Rectal smooth muscle tissue (tissue), 1 donor: ENCODE results near the gene RIN3.

Experiments
- H3K27ac ChIP-seq: one replicate; pipeline ENCODE4 v1.7.0; 2013; ENCODE audit warnings: low read depth, low read length, inconsistent platforms
- H3K27me3 ChIP-seq: one replicate; pipeline ENCODE4 v1.7.0; 2013; ENCODE audit warnings: low read length; ENCODE audit not compliant: control insufficient read depth, insufficient read depth
- H3K36me3 ChIP-seq: one replicate; pipeline ENCODE4 v1.7.0; 2013; ENCODE audit warnings: low read length; ENCODE audit not compliant: control insufficient read depth, insufficient read depth
- H3K4me1 ChIP-seq: one replicate; pipeline ENCODE4 v1.7.0; 2013; ENCODE audit warnings: low read length; ENCODE audit not compliant: control insufficient read depth, insufficient read depth
- H3K4me3 ChIP-seq: one replicate; pipeline ENCODE4 v1.7.0; 2013; ENCODE audit warnings: low read length
- H3K9ac ChIP-seq: one replicate; pipeline ENCODE4 v1.7.0; 2013; ENCODE audit warnings: low read length

Gene RIN3

DNA sequence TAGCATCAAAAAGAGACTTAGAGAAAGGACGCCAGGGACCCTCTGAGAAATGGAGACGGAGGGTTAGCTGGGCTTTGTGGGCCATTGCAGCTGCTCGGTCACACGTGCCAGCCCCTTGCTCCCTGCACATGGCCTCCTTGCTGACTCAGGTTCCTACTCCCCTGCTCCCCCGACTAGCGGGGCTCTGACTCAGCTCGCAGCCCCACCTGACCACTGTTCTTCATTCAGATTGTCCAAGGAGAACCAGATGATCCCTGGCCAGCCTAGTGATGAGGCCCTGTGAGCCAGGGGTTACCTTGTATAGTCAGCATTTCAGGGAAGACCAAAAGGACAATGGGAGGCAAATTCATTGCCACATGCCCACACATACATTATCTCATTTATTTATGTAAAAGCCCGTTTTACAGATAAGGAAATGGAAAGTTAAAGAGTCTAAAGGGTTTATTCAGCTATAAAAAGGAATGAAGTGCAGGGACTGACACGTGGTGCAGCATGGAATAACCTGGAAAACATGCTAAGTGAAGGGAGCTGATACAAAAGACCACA lies 131.5 kb downstream of the RIN3 start:
- Histone ChIP-seq H3K9ac (no peak overlapping the region), H3K27ac (peak overlapping the region; percentile 100), H3K4me3 (no peak overlapping the region), H3K27me3 (no peaks in the 10 kb centered on the region), H3K4me1 (peaks cover 33% of the 10 kb centered on the region), H3K36me3 (peaks cover 3% of the 10 kb centered on the region)

- Histone ChIP-seq H3K4me3 (no peak overlapping the region), H3K27me3 (no peaks in the 10 kb centered on the region), H3K27ac (peak overlapping the region; percentile 100), H3K9ac (no peak overlapping the region), H3K4me1 (peaks cover 40% of the 10 kb centered on the region), H3K36me3 (peaks cover 3% of the 10 kb centered on the region)
Observed at GRCh38 chr14:92645841-92646478, 132.4 kb downstream of the RIN3 start.

GRCh38 chr14:92646952-92647796 lies 133.6 kb downstream of the RIN3 start:
- Histone ChIP-seq H3K4me1 (peaks cover 40% of the 10 kb centered on the region), H3K27me3 (no peaks in the 10 kb centered on the region), H3K36me3 (peaks cover 3% of the 10 kb centered on the region), H3K4me3 (no peak overlapping the region), H3K9ac (no peak overlapping the region), H3K27ac (peak overlapping the region; percentile 100)

- H3K27ac ChIP-seq = peak overlapping the region; percentile 100
- H3K9ac ChIP-seq = no peak overlapping the region
- H3K4me1 ChIP-seq = peaks cover 40% of the 10 kb centered on the region
Observed at GRCh38 chr14:92647797-92648279, 134.3 kb downstream of the RIN3 start.

GRCh38 chr14:92649066-92649465 lies 135.5 kb downstream of the RIN3 start:
- H3K27me3 ChIP-seq = no peaks in the 10 kb centered on the region
- no peak overlapping the region for H3K4me3 ChIP-seq
- peak overlapping the region; percentile 3 for H3K9ac ChIP-seq
- peak overlapping the region; percentile 100 for H3K27ac ChIP-seq
- peaks cover 40% of the 10 kb centered on the region for H3K4me1 ChIP-seq
- no peaks in the 10 kb centered on the region for H3K36me3 ChIP-seq

More at GRCh38 chr14:92647797-92648279, 134.3 kb downstream of the RIN3 start:
- Histone ChIP-seq H3K4me3 (no peak overlapping the region), H3K36me3 (no peaks in the 10 kb centered on the region), H3K27me3 (no peaks in the 10 kb centered on the region)

- peaks cover 40% of the 10 kb centered on the region for H3K4me1 ChIP-seq
- no peak overlapping the region for H3K9ac ChIP-seq
- H3K4me3 ChIP-seq = peak overlapping the region; percentile 37
- no peaks in the 10 kb centered on the region for H3K36me3 ChIP-seq
- H3K27ac ChIP-seq = peak overlapping the region; percentile 100
- no peaks in the 10 kb centered on the region for H3K27me3 ChIP-seq
Observed at GRCh38 chr14:92649934-92650545, 136.5 kb downstream of the RIN3 start.

GRCh38 chr14:92650581-92651105 lies 137.1 kb downstream of the RIN3 start:
- H3K27me3 ChIP-seq = no peaks in the 10 kb centered on the region
- H3K27ac ChIP-seq = peak overlapping the region; percentile 100
- peaks cover 40% of the 10 kb centered on the region for H3K4me1 ChIP-seq
- H3K36me3 ChIP-seq = no peaks in the 10 kb centered on the region
- no peak overlapping the region for H3K9ac ChIP-seq
- H3K4me3 ChIP-seq = peak overlapping the region; percentile 37

GRCh38 chr14:92651106-92651757 lies 137.7 kb downstream of the RIN3 start:
- Histone ChIP-seq H3K36me3 (no peaks in the 10 kb centered on the region), H3K4me3 (no peak overlapping the region), H3K27me3 (no peaks in the 10 kb centered on the region), H3K9ac (no peak overlapping the region), H3K27ac (peak overlapping the region; percentile 100), H3K4me1 (peaks cover 36% of the 10 kb centered on the region)

DNA sequence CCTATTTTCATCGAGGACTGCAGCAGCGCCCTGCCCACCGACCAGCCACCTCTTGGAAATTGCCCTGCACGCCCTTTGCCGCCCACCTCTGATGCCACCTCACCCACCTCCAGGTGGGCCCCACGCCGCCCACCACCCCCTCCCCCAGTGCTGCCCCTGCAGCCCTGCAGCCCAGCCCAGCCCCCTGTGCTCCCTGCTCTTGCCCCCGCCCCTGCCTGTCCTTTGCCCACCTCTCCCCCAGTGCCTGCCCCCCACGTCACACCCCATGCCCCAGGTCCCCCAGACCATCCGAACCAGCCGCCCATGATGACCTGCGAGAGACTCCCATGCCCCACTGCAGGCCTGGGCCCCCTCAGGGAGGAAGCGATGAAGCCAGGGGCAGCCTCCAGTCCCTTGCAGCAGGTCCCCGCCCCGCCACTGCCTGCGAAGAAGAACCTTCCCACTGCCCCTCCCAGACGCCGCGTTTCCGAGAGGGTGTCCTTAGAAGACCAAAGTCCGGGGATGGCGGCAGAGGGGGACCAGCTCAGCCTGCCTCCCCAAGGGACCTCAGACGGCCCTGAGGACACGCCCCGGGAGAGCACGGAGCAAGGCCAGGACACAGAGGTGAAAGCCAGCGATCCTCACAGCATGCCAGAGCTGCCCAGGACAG lies 138.3 kb downstream of the RIN3 start:
- peaks cover 38% of the 10 kb centered on the region for H3K4me1 ChIP-seq
- peak overlapping the region; percentile 60 for H3K4me3 ChIP-seq
- H3K36me3 ChIP-seq = no peaks in the 10 kb centered on the region
- no peak overlapping the region for H3K9ac ChIP-seq
- peak overlapping the region; percentile 100 for H3K27ac ChIP-seq
- H3K27me3 ChIP-seq = no peaks in the 10 kb centered on the region

DNA sequence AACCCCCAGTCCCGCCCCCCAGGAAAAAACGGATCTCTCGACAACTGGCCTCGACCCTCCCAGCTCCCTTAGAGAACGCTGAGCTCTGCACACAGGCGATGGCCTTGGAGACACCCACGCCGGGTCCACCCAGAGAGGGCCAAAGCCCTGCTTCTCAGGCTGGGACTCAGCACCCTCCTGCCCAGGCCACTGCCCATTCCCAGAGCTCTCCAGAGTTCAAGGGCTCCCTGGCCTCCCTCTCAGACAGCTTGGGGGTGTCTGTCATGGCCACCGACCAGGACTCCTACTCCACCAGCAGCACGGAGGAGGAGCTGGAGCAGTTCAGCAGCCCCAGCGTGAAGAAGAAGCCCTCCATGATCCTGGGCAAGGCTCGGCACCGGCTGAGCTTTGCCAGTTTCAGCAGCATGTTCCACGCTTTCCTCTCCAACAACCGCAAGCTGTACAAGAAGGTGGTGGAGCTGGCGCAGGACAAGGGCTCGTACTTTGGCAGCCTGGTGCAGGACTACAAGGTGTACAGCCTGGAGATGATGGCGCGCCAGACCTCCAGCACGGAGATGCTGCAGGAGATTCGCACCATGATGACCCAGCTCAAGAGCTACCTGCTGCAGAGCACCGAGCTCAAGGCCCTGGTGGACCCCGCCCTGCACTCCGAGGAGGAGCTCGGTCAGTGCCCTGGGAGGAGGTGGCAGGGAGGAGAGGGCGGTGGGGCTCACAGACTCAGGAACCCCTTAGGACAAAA lies 139.0 kb downstream of the RIN3 start:
- H3K27me3 ChIP-seq = no peaks in the 10 kb centered on the region
- peak overlapping the region; percentile 60 for H3K4me3 ChIP-seq
- no peaks in the 10 kb centered on the region for H3K36me3 ChIP-seq
- no peak overlapping the region for H3K9ac ChIP-seq
- peak overlapping the region; percentile 100 for H3K27ac ChIP-seq
- peaks cover 34% of the 10 kb centered on the region for H3K4me1 ChIP-seq

DNA sequence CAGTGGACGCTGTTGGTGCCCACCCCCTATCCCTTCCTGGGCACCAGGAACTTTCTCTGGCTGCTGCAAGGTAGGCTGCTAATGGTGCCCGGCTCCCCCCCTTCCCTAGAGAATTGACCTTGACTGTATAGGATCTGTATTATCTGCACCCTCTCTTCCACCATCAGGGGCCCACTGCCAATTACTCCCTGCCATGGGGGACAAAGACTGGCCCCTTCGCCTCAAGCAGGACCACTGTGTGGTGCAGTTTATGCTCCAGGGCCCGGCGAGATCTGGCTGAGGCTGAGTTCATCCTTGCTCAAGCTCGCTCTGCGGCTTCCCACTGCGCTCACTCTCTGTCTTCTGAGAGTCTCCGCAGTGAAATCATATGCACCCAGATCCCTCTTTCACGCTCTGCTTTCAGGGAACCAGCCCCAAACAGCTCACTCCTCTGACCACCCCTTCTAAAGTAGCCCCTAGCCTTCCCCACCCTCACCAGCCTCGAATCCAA lies 139.6 kb downstream of the RIN3 start:
- Histone ChIP-seq H3K36me3 (no peaks in the 10 kb centered on the region), H3K27ac (peak overlapping the region; percentile 100), H3K4me3 (peak overlapping the region; percentile 60), H3K4me1 (peaks cover 29% of the 10 kb centered on the region), H3K9ac (no peak overlapping the region), H3K27me3 (no peaks in the 10 kb centered on the region)
